ENCODE measurements around the gene LGMN.
A peak's percentile ranks its signal among the peaks of the same experiment; 100 is the strongest.
"Not testable (repeated sequence)": the region's sequence is repeated elsewhere in the genome, so short reads cannot be mapped to it uniquely, and the experiment has no call there.

Gene LGMN

DNA sequence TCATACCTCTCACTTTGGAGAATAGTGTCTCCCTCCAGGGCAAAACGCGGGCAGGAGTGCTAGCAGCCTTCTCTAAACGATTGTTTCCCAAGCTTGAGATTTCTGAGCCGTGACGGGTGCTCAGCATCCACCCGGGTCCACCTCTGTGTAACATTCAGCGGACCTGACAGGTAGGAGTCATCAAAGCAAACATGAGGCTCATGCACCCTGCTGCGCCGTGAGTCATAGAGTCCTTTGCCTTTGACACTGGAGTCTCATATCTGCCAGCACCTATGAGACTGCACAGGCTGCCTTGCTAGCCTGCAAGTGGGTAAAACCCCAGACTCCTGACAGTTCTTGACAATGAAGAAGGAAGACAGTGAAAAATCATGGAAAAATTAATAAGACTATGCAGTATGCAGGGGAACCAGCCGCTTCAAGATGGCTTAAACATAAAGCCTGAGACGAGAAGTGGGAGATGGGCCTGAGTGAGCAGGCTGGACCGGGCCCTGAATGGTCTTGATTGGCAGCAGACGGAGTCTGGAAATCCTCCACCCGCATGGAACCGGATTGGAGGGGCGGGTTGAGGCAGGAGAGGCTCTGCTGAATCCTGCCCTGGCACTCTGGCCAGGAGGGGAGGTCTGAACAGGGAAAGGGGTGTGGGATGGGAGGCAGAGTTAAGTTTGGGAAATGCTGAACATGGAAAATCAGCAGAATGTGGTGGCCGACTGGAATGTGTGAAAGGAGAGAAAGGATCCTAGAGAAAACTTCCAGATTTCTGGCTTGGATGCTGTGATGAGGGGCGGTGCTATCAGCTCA lies 54.2 kb downstream of the LGMN start:
- peak; percentile 76 to 77 for ATAC-seq

DNA sequence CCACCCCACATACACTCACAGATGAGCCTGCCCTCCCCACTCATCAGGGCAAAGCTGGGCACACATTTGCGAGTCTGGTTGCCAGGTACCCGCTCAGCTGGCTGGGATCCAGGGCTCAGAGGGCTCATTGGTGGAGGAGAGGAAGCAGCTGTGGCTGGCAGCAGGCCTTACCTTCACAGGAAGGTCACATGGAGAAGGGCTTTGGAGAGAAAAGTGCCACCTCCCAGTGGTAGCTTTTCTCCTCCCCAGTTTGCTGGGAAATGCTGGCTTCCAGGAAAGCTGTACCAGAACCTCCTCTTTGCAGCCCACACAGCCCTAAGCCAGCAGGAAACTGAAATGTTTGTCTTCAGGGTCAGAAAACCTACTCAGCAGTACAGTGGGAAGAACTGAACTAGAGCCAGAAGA lies 55.6 kb downstream of the LGMN start:
- no peak for ATAC-seq

- peak in 1 of 2 donors; percentile 24 for ATAC-seq
Observed at GRCh38 chr14:92690171-92691011, 58.0 kb downstream of the LGMN start.

DNA sequence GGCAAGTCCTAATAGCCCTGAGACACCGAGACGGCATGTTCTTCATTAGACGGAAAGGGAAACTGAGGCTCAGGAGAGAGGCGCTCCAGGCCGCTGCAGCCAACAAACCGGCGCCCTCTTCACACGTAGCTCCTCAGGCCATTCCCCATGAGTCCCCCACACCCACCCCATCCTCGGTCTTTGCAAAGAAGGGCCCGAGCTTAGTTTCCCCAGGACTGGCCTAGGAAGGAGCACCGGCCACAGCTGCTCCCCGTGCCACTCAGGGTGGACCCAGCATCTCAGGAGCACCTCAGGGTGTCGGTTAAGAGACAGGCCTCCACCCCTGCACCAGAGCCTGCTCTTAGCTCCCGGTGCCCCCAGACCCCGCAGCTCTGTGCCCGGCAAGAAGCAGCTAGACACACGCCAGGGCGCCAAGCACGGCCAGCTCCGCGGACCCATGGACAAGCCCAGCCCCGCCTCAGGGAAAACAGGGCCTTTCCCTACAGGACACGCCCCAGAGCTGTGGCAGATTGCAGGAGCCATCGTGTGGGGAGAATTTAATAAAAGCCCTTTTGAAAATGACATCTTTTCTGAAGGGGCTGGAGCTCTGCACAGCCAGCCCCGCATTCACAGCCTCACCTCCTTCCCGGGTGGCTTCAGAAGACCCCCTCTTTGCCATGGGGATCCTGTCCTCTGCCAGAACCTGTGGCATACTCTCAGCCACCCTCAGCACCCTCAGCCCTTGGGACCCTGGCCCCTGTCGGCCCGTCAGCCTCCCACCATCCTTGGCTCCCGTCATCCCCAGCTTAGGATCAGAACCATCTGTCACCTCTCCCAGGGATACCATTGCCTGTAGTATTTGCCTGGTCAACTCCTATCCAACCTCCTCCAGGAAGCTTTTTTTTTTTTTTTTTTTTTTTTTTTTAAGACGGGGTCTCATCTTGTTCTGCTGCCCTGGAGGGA lies 59.7 kb downstream of the LGMN start:
- no peak for ATAC-seq

GRCh38 chr14:92687681-92688433 lies 60.6 kb downstream of the LGMN start:
- ATAC-seq = no peak

DNA sequence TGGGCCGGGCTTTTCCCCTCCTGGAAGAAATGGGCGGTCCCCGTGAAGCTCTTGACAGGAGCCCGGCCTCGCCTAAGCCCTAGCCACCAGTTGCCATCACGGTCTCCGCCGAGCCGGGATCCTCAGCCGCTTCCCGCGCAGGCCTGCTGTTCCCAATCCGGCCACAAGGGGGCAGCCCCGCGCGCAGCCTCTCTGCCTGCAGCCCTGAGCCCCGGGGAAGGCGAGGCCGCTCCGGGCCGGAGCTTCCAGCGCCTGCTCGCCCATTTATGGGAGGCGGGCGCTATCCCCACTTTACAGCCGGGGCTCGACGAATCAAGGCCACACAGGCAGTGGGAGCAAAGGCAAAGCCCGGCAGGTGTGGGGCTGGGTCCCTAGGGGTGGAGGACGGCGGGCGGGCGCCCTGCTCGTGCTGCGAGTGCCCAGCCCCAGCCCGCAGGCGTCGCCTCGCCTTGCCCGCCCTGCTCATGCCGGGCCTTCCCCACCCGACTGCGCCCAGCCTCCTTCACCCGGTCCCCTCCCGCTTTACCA lies 61.5 kb downstream of the LGMN start:
- ATAC-seq = peak; percentile 56 to 66

GRCh38 chr14:92686411-92686899 lies 62.0 kb downstream of the LGMN start:
- ATAC-seq = peak in 1 of 2 donors; percentile 16

DNA sequence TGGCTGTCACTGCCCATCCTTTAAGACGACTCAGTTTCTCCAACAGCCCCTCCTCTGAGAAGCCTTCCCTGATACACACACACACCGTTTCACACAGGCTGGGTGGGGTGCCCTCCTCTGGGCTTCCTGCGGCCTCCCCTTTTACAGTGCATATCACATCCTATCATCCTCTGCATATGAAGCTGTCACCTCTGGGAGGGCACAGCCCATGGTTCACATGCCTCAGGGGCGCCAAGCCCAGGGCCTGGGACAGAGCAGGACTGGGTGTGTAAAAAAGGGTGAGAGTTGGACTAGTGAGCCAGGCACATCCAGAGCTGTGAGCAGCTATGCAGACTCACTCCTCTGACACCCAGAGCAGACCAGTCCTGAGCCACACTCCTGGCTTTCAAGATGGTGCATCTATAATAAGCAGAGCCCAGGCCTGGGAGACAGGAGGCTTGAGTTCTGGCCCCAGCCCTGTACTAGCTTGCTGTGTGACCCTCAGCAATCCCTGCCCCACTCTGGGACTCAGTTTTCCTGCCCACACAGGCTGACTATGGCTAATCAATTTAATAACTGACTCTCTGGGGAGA lies 62.6 kb downstream of the LGMN start:
- no peak for ATAC-seq

DNA sequence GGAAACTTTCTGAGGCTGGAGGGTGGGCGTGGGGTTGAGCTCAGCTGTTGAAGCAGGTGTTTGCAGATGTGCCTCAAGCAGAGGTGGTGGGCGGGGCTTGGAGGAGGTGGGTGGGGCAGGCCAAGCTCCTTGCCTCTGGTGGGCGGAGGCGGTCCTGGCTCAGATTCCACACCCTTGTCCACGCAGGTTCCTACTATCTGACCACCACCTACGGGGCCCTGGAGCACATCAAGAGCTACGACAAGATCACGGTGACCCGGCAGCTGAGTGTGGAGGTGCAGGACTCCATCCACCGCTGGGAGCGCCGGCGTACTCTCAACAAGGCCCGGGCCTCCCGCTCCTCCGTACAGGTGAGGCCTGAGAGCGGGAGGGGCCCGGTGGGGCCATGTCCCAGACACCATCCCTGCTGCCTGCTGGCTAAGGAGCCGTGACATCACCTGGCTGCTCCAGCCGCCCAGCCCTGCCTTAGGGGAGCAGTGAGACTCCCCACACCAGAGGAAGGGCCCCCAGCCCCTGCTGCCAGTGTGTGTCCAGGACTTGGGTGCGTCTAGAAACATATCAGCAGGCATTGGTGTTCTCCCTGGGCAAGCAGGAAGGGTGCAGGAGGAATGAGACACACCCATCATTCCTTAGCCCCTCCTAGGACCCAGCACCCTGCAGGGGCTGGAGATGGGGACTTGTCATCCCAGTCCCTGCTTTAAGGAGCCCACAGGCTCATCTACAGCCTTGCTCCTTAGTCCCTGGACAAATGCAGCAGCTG lies 63.4 kb downstream of the LGMN start:
- ATAC-seq = no peak

DNA sequence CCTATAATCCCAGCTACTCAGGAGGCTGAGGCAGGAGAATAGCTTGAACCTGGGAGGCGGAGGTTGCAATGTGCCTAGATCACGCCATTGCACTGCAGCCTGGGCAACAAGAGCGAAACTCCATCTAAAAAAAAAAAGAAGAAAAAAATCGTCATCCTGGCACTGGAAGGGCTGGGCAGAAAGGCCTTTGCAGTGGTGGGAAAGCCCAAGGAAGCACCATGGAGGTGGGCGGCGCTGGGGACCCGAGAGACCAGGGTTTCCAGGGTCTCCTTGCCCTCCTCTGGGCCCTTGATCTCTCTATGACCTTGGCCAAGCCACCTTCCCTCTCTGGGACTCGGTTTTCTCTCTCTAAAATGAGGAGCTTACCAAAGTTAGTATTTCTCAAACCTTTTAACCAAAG lies 65.4 kb downstream of the LGMN start:
- no peak for ATAC-seq

DNA sequence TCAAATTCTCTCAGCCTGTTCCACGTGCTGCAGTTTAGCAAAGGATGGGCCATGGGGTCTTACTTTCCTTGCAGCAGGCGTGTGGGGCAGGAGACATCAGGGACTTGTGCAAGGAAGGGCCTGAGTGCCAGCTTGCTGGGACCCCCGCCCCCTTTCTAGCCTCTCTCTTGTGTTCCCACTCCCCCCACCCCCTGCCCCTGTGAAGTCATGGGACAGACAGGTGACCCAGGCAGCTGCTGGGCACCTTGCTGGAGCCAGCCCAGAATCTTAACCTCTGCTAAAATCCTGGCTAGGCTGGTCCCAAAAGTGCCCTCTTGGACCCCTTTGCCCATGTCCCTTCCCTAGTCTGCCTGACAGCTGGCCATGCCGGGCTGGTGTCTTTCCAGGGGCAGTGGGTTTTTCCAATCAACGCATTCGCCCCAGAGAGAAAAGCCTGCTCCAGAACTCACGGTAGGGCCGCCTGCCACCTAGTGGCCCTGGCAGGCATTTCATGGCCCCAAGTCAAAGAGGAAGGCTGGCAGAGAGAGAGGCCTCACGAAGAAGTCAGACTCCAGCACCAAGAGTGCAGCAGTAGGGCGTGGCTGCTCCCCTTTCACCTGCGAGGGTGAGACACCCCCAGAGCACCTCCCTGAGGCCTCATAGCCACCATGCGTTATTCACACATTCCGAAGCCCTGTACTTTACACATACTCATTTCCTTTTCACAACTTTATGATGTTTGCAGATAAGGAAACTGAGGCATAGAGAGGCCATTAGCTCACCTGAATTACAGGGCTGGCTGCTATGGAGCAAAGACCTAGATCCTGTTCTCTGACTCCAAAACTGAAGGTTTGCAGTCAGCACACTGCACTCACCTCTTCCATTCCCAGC lies 67.4 kb downstream of the LGMN start:
- ATAC-seq = peak; percentile 42 to 54

GRCh38 chr14:92680330-92680729 lies 68.1 kb downstream of the LGMN start:
- not testable (repeated sequence) for ATAC-seq

DNA sequence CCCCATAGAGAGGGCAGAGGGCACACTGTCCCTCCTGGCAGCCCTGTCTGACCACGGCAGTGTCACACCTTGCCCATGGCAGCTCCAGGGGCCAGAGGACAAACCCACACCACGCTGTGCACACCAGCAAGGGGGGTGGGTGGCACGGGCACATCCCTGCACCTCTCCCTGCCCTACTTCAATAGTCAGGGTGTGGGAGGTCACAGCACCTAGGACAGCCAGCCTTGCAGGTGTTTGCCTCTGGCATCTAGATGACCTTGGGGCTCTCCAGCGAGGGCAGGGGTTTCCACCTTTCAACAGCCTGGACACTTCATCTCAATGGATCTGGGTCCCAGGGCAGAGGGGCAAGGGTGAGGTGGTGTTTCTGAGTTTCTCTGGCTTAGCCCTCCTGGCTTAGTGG lies 69.2 kb downstream of the LGMN start:
- ATAC-seq = no peak

DNA sequence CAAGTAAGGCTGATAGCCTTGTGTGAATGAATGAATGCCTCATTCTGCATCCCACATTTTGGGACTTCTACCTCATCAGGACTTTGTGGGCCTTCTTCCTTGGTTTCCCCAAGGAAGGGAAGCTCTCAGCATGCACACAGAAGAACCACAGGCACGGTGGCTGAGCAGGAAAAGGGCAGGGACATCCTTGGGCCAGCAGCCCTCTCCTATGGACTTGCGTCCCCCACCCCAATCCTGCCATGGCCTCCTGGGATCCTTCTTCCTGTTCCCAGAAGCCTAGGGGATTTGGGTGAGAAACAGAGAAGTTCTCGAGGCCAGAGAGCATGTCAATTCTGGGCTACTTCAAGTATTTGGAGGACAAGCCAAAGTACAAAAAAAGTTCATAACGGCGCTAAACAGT lies 69.7 kb downstream of the LGMN start:
- no peak for ATAC-seq

- no peak for ATAC-seq
Observed at GRCh38 chr14:92677955-92678354, 70.5 kb downstream of the LGMN start.

GRCh38 chr14:92677087-92677668 lies 71.2 kb downstream of the LGMN start:
- peak; percentile 80 to 84 for ATAC-seq

DNA sequence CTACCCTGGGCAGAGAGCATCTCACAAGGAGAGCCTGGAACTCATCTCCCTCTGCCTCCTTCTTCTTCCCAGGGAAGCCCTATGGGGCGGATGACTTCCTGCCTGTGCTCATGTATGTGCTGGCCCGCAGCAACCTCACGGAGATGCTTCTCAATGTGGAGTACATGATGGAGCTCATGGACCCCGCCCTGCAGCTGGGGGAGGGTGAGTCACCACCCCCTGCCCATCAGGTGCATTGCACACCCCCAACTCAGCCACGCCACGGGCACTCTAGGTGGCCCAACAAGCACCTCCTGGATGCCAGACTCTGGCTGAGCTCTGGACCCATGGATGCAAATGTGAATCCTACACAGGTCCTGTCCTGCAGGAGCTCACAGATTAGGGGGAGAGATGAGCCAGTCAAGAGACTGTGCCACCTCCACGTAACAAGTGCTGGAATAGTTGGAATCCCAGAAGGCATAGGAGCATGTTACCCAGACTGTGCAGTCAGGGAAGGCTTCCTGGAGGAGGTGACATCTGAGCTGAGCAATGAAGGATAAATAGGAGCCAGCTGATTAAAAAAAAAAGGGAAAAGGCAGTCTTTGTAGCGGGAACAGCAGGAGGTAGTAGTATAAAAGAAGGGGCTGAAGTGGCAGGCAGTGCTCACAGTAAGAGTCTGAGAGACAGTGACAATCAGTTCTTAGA lies 71.9 kb downstream of the LGMN start:
- ATAC-seq = no peak

GRCh38 chr14:92675976-92676375 lies 72.5 kb downstream of the LGMN start:
- no peak for ATAC-seq
